Measurements from ENCODE around the gene FUBP1. TPM values are rescaled to one million over a fixed set of nuclear protein-coding genes. Genes with fewer than 3 reads are reported as not detected.

The FUBP1 gene
- total and polyA plus RNA-seq, 9 of the 15 experiments (the other 6 are each of a cell fraction or from before 2014, with no cell fraction given) = 104 to 294 (median 213) TPM

DNA sequence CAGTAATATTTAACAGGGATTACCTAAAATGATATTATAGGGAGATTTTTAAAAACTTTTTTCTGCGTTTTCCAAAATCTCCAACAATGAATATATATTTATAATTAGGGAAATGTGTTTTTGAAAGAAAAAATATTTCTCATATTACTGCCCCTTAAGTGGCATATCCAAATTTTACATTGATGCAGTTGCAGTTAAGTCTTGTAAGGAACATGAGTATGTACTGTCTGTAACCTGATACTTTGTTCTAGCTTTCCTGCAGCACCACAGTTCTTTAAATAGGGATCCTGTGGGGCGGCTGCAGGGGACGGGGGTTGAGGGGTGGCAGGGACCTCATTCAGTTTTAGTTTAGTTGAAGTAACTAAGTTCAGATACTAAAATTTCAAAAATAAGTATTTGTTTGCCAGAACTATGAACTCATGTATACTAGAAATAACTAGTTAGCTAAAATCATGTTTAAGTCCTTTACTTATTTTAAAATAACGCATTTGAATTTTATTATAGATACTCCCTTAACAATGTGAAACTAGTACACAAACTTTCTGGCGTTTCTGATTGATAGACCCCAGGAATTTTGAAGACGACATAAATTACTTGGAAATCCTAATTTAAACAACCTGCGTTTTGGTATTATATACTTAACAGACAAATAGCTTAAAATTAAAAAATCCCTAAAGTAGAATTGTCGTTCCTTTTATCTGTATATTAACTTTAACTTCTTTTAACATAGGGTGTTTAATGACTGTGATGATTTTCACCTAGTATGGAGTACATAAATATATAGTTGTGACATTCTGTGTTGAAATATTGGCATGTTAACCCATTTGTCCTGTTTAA, 25.2 kb upstream of the FUBP1 start (continued):
- TF ChIP-seq, protein P1, sequence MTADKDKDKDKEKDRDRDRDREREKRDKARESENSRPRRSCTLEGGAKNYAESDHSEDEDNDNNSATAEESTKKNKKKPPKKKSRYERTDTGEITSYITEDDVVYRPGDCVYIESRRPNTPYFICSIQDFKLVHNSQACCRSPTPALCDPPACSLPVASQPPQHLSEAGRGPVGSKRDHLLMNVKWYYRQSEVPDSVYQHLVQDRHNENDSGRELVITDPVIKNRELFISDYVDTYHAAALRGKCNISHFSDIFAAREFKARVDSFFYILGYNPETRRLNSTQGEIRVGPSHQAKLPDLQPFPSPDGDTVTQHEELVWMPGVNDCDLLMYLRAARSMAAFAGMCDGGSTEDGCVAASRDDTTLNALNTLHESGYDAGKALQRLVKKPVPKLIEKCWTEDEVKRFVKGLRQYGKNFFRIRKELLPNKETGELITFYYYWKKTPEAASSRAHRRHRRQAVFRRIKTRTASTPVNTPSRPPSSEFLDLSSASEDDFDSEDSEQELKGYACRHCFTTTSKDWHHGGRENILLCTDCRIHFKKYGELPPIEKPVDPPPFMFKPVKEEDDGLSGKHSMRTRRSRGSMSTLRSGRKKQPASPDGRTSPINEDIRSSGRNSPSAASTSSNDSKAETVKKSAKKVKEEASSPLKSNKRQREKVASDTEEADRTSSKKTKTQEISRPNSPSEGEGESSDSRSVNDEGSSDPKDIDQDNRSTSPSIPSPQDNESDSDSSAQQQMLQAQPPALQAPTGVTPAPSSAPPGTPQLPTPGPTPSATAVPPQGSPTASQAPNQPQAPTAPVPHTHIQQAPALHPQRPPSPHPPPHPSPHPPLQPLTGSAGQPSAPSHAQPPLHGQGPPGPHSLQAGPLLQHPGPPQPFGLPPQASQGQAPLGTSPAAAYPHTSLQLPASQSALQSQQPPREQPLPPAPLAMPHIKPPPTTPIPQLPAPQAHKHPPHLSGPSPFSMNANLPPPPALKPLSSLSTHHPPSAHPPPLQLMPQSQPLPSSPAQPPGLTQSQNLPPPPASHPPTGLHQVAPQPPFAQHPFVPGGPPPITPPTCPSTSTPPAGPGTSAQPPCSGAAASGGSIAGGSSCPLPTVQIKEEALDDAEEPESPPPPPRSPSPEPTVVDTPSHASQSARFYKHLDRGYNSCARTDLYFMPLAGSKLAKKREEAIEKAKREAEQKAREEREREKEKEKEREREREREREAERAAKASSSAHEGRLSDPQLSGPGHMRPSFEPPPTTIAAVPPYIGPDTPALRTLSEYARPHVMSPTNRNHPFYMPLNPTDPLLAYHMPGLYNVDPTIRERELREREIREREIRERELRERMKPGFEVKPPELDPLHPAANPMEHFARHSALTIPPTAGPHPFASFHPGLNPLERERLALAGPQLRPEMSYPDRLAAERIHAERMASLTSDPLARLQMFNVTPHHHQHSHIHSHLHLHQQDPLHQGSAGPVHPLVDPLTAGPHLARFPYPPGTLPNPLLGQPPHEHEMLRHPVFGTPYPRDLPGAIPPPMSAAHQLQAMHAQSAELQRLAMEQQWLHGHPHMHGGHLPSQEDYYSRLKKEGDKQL (CRISPR knock-in tag; IDR thresholded peaks at IDR 0.05; ENCODE audit: borderline replicate concordance) = no peak
- peak; percentile 99 for TF ChIP-seq POLR2H (tag; IDR thresholded peaks at IDR 0.05; ENCODE audit: low read depth)
- peak; percentile 15; the same call in 1 of the 2 replicates for TF ChIP-seq CBFA2T3 (IDR thresholded peaks at IDR 0.05)
- TF ChIP-seq NEUROD1 (IDR thresholded peaks at IDR 0.05; ENCODE audit: borderline replicate concordance, low read depth, low read length, partially characterized antibody) = no peak
- peak; percentile 76; the same call in 1 of the 2 replicates for TF ChIP-seq ZNF589 (CRISPR knock-in tag; IDR thresholded peaks at IDR 0.05; ENCODE audit: low read depth)
- no peak for TF ChIP-seq CC2D1A (IDR thresholded peaks at IDR 0.05)
- TF ChIP-seq ZNF668 (CRISPR knock-in tag; IDR thresholded peaks at IDR 0.05) = peak; percentile 81; the same call in 1 of the 2 replicates
- no peak for TF ChIP-seq ZZZ3 (IDR thresholded peaks at IDR 0.05)
- no peak for TF ChIP-seq PHF20 (IDR thresholded peaks at IDR 0.05; ENCODE audit: partially characterized antibody)
- TF ChIP-seq, protein P2, sequence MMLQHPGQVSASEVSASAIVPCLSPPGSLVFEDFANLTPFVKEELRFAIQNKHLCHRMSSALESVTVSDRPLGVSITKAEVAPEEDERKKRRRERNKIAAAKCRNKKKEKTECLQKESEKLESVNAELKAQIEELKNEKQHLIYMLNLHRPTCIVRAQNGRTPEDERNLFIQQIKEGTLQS (IDR thresholded peaks at IDR 0.05) = no peak
- TF ChIP-seq, protein P2 (CRISPR knock-in tag; conservative IDR thresholded peaks at IDR 0.05) = peak; percentile 85
- peak in 1 of 2 experiments; percentile 99; a peak in 3 of 4 replicates for TF ChIP-seq TEAD1 (CRISPR knock-in tag; IDR thresholded peaks at IDR 0.05)
- peak; percentile 100 for TF ChIP-seq FUS (optimal IDR thresholded peaks at IDR 0.05; ENCODE audit: low read depth, low read length)
- no peak for TF ChIP-seq PHB2 (IDR thresholded peaks at IDR 0.05; ENCODE audit: low read depth)
- no peak for TF ChIP-seq ZNF124 (CRISPR knock-in tag; IDR thresholded peaks at IDR 0.05)
- TF ChIP-seq SRF (CRISPR knock-in tag; IDR thresholded peaks at IDR 0.05) = peak in 1 of 2 experiments; percentile 97; a peak in 2 of 4 replicates
- TF ChIP-seq, protein P3, sequence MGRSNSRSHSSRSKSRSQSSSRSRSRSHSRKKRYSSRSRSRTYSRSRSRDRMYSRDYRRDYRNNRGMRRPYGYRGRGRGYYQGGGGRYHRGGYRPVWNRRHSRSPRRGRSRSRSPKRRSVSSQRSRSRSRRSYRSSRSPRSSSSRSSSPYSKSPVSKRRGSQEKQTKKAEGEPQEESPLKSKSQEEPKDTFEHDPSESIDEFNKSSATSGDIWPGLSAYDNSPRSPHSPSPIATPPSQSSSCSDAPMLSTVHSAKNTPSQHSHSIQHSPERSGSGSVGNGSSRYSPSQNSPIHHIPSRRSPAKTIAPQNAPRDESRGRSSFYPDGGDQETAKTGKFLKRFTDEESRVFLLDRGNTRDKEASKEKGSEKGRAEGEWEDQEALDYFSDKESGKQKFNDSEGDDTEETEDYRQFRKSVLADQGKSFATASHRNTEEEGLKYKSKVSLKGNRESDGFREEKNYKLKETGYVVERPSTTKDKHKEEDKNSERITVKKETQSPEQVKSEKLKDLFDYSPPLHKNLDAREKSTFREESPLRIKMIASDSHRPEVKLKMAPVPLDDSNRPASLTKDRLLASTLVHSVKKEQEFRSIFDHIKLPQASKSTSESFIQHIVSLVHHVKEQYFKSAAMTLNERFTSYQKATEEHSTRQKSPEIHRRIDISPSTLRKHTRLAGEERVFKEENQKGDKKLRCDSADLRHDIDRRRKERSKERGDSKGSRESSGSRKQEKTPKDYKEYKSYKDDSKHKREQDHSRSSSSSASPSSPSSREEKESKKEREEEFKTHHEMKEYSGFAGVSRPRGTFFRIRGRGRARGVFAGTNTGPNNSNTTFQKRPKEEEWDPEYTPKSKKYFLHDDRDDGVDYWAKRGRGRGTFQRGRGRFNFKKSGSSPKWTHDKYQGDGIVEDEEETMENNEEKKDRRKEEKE (IDR thresholded peaks at IDR 0.05; ENCODE audit: borderline replicate concordance in 1 of 2, control insufficient read depth in 1 of 2, low read depth in 2 of 2, low read length in 1 of 2) = peak in 1 of 2 experiments; percentile 99; a peak in 2 of 4 replicates
- TF ChIP-seq RBM34 (IDR thresholded peaks at IDR 0.05; ENCODE audit: borderline replicate concordance, insufficient read depth, low read length) = no peak
